HG03196 (cell line): ENCODE results near the gene POLR2I.
"Not testable (repeated sequence)": the region's sequence is repeated elsewhere in the genome, so short reads cannot be mapped to it uniquely, and the experiment has no call there.

ENCODE experiments used
- ATAC-seq: cut with Tn5 transposase; IDR thresholded peaks from one replicate; pipeline ENCODE4 v1.9.1; 2021; ENCODE audit not compliant: unreplicated experiment

The POLR2I gene

GRCh38 chr19:36101550-36102327 lies 12.9 kb downstream of the POLR2I start:
- ATAC-seq = no peak

- no peak for ATAC-seq
Observed at GRCh38 chr19:36100476-36100875, 14.2 kb downstream of the POLR2I start.

- ATAC-seq = no peak
Observed at GRCh38 chr19:36099166-36099785, 15.4 kb downstream of the POLR2I start.

GRCh38 chr19:36097036-36097435 lies 17.6 kb downstream of the POLR2I start:
- ATAC-seq = no peak

- no peak for ATAC-seq
Observed at GRCh38 chr19:36093687-36094086, 21.0 kb downstream of the POLR2I start.

GRCh38 chr19:36093146-36093662 lies 21.5 kb downstream of the POLR2I start:
- no peak for ATAC-seq

GRCh38 chr19:36092566-36092965 lies 22.1 kb downstream of the POLR2I start:
- no peak for ATAC-seq

GRCh38 chr19:36090910-36091695 lies 23.6 kb downstream of the POLR2I start:
- no peak for ATAC-seq

- ATAC-seq = no peak
Observed at GRCh38 chr19:36089847-36090246, 24.8 kb downstream of the POLR2I start.

- no peak for ATAC-seq
Observed at GRCh38 chr19:36086326-36086725, 28.3 kb downstream of the POLR2I start.

- no peak for ATAC-seq
Observed at GRCh38 chr19:36084231-36085009, 30.3 kb downstream of the POLR2I start.

- ATAC-seq = no peak
Observed at GRCh38 chr19:36082916-36083315, 31.8 kb downstream of the POLR2I start.

- no peak for ATAC-seq
Observed at GRCh38 chr19:36081894-36082293, 32.8 kb downstream of the POLR2I start.

- no peak for ATAC-seq
Observed at GRCh38 chr19:36081385-36081784, 33.3 kb downstream of the POLR2I start.

- no peak for ATAC-seq
Observed at GRCh38 chr19:36079389-36079945, 35.2 kb downstream of the POLR2I start.

GRCh38 chr19:36073121-36073876 lies 41.4 kb downstream of the POLR2I start:
- no peak for ATAC-seq

- ATAC-seq = no peak
Observed at GRCh38 chr19:36072081-36072480, 42.6 kb downstream of the POLR2I start.

GRCh38 chr19:36068810-36069499 lies 45.7 kb downstream of the POLR2I start:
- ATAC-seq = not testable (repeated sequence)

GRCh38 chr19:36067681-36068080 lies 47.0 kb downstream of the POLR2I start:
- ATAC-seq = no peak
